ENCODE data around the gene PRKAG2. TPM values are rescaled to one million over a fixed set of nuclear protein-coding genes. Genes with fewer than 3 reads are reported as not detected.

PRKAG2 gene
- polyA plus RNA-seq, 1 of the 3 experiments (the other 2 are of a cell fraction): 51.6 TPM

DNA sequence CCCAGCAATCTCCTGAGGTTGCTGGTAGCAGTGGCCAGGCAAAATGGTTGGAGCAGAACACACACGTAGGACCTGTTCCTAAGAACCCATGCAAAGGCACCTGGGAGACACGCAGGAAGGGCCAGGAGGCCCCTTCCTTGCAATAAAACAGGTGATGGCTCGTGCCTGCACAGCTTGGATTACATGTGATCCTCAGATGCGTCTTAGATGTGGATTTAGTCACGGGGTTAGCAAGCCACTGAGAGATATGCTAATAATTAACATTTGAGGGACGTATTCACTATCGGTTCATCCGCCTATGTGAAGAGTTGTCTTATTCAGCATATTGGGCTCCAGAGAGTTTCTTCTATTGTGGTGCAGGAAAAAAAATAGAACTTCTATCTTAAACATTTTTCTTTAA is 352.6 kb downstream of the PRKAG2 start:
- Histone ChIP-seq H3K79me2 (ENCODE audit: insufficient read depth) (peaks cover under 1% of the 10 kb centered on the region; the same call in 1 of the 2 replicates), H3F3A (replicated peaks; ENCODE audit: insufficient read depth) (no peaks in the 10 kb centered on the region), H2AFZ (ENCODE audit: low read depth) (no peak overlapping the region), H3K9ac (no peak overlapping the region), H3K4me2 (no peak overlapping the region), H3K9me3 (peaks cover 5% of the 10 kb centered on the region; the same call in 1 of the 2 replicates), H3K36me3 (replicated peaks in 1 of 2; ENCODE audit: control insufficient read depth in 1 of 2, insufficient read depth in 2 of 2, low read length in 1 of 2) (no peaks in the 10 kb centered on the region), H4K20me1 (ENCODE audit: insufficient read depth) (no peaks in the 10 kb centered on the region), H3K4me3 (ENCODE audit: low read depth in 2 of 2, low read length in 1 of 2) (no peak overlapping the region), H3K27me3 (ENCODE audit: insufficient read depth) (no peaks in the 10 kb centered on the region), H3K9me2 (no peaks in the 10 kb centered on the region), H3K27ac (ENCODE audit: low read depth in 2 of 2, low read length in 1 of 2) (no peak overlapping the region), H3K4me1 (ENCODE audit: control insufficient read depth in 1 of 2, insufficient read depth in 2 of 2, low read depth in 1 of 2, low read length in 1 of 2) (peaks cover 3 to 8% of the 10 kb centered on the region in 2 experiments; a peak in 1 of 4 replicates)
- 77% methylated on average over 8 of the region's 8 CpGs for WGBS (ENCODE audit: low lambda C conversion rate)
- POLR2A ChIA-PET: no interaction called here
- no peak for DNase-seq
- CTCF ChIA-PET: no interaction called here
- TF ChIP-seq JUND (IDR thresholded peaks at IDR 0.05) (no peak), EZH2phosphoT487 (IDR thresholded peaks at IDR 0.05; ENCODE audit: borderline replicate concordance, low read depth) (no peak), GABPA (IDR thresholded peaks at IDR 0.05; ENCODE audit: low read depth) (no peak), CHD2 (IDR thresholded peaks at IDR 0.05; ENCODE audit: low read length, partially characterized antibody) (no peak), FOSL2 (IDR thresholded peaks at IDR 0.05; ENCODE audit: borderline replicate concordance, low read depth) (no peak), MEF2A (IDR thresholded peaks at IDR 0.05; ENCODE audit: borderline replicate concordance, low read depth) (no peak), RFX5 (IDR thresholded peaks at IDR 0.05; ENCODE audit: low read length) (no peak), TCF12 (IDR thresholded peaks at IDR 0.05) (no peak), FOXJ3 (CRISPR knock-in tag; IDR thresholded peaks at IDR 0.05) (no peak), NRF1 (IDR thresholded peaks at IDR 0.05; ENCODE audit: low read depth, low read length) (no peak), YY1 (IDR thresholded peaks at IDR 0.05; ENCODE audit: low read depth) (no peak)
- TF ChIP-seq, protein P1, sequence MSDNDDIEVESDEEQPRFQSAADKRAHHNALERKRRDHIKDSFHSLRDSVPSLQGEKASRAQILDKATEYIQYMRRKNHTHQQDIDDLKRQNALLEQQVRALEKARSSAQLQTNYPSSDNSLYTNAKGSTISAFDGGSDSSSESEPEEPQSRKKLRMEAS (IDR thresholded peaks at IDR 0.05; ENCODE audit: low read depth): no peak
- TF ChIP-seq, protein P2, sequence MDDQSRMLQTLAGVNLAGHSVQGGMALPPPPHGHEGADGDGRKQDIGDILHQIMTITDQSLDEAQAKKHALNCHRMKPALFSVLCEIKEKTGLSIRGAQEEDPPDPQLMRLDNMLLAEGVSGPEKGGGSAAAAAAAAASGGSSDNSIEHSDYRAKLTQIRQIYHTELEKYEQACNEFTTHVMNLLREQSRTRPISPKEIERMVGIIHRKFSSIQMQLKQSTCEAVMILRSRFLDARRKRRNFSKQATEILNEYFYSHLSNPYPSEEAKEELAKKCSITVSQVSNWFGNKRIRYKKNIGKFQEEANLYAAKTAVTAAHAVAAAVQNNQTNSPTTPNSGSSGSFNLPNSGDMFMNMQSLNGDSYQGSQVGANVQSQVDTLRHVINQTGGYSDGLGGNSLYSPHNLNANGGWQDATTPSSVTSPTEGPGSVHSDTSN (IDR thresholded peaks at IDR 0.05): no peak
- TF ChIP-seq, protein P3, sequence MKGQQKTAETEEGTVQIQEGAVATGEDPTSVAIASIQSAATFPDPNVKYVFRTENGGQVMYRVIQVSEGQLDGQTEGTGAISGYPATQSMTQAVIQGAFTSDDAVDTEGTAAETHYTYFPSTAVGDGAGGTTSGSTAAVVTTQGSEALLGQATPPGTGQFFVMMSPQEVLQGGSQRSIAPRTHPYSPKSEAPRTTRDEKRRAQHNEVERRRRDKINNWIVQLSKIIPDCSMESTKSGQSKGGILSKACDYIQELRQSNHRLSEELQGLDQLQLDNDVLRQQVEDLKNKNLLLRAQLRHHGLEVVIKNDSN (IDR thresholded peaks at IDR 0.05; ENCODE audit: borderline replicate concordance, low read depth): no peak
- TF ChIP-seq, protein P4, sequence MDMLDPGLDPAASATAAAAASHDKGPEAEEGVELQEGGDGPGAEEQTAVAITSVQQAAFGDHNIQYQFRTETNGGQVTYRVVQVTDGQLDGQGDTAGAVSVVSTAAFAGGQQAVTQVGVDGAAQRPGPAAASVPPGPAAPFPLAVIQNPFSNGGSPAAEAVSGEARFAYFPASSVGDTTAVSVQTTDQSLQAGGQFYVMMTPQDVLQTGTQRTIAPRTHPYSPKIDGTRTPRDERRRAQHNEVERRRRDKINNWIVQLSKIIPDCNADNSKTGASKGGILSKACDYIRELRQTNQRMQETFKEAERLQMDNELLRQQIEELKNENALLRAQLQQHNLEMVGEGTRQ (IDR thresholded peaks at IDR 0.05; ENCODE audit: borderline replicate concordance, low read depth, low read length): no peak
- TF ChIP-seq, protein P5, sequence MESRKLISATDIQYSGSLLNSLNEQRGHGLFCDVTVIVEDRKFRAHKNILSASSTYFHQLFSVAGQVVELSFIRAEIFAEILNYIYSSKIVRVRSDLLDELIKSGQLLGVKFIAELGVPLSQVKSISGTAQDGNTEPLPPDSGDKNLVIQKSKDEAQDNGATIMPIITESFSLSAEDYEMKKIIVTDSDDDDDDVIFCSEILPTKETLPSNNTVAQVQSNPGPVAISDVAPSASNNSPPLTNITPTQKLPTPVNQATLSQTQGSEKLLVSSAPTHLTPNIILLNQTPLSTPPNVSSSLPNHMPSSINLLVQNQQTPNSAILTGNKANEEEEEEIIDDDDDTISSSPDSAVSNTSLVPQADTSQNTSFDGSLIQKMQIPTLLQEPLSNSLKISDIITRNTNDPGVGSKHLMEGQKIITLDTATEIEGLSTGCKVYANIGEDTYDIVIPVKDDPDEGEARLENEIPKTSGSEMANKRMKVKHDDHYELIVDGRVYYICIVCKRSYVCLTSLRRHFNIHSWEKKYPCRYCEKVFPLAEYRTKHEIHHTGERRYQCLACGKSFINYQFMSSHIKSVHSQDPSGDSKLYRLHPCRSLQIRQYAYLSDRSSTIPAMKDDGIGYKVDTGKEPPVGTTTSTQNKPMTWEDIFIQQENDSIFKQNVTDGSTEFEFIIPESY (IDR thresholded peaks at IDR 0.05; ENCODE audit: borderline replicate concordance, low read depth): no peak
- TF ChIP-seq, protein P6, sequence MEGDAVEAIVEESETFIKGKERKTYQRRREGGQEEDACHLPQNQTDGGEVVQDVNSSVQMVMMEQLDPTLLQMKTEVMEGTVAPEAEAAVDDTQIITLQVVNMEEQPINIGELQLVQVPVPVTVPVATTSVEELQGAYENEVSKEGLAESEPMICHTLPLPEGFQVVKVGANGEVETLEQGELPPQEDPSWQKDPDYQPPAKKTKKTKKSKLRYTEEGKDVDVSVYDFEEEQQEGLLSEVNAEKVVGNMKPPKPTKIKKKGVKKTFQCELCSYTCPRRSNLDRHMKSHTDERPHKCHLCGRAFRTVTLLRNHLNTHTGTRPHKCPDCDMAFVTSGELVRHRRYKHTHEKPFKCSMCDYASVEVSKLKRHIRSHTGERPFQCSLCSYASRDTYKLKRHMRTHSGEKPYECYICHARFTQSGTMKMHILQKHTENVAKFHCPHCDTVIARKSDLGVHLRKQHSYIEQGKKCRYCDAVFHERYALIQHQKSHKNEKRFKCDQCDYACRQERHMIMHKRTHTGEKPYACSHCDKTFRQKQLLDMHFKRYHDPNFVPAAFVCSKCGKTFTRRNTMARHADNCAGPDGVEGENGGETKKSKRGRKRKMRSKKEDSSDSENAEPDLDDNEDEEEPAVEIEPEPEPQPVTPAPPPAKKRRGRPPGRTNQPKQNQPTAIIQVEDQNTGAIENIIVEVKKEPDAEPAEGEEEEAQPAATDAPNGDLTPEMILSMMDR (IDR thresholded peaks at IDR 0.05): no peak
